ENCODE results near the gene DOCK7. TPM values are rescaled to one million over a fixed set of nuclear protein-coding genes. Genes with fewer than 3 reads are reported as not detected.
"Not testable (repeated sequence)": the region's sequence is repeated elsewhere in the genome, so short reads cannot be mapped to it uniquely, and the experiment has no call there.

DOCK7 gene, protein sequence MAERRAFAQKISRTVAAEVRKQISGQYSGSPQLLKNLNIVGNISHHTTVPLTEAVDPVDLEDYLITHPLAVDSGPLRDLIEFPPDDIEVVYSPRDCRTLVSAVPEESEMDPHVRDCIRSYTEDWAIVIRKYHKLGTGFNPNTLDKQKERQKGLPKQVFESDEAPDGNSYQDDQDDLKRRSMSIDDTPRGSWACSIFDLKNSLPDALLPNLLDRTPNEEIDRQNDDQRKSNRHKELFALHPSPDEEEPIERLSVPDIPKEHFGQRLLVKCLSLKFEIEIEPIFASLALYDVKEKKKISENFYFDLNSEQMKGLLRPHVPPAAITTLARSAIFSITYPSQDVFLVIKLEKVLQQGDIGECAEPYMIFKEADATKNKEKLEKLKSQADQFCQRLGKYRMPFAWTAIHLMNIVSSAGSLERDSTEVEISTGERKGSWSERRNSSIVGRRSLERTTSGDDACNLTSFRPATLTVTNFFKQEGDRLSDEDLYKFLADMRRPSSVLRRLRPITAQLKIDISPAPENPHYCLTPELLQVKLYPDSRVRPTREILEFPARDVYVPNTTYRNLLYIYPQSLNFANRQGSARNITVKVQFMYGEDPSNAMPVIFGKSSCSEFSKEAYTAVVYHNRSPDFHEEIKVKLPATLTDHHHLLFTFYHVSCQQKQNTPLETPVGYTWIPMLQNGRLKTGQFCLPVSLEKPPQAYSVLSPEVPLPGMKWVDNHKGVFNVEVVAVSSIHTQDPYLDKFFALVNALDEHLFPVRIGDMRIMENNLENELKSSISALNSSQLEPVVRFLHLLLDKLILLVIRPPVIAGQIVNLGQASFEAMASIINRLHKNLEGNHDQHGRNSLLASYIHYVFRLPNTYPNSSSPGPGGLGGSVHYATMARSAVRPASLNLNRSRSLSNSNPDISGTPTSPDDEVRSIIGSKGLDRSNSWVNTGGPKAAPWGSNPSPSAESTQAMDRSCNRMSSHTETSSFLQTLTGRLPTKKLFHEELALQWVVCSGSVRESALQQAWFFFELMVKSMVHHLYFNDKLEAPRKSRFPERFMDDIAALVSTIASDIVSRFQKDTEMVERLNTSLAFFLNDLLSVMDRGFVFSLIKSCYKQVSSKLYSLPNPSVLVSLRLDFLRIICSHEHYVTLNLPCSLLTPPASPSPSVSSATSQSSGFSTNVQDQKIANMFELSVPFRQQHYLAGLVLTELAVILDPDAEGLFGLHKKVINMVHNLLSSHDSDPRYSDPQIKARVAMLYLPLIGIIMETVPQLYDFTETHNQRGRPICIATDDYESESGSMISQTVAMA (N-terminal part only)
- 101 TPM for total RNA-seq

GRCh38 chr1:62687903-62688686 lies at the start of gene DOCK7:
Gene DOCK7, minus strand, starts transcription at chr1:62688386. Its CDS starts 122 bp downstream, at chr1:62688264.
- ATAC-seq: peak; percentile 92
- peak; percentile 86 for DNase-seq (ENCODE audit: low spot score)
- intact Hi-C loops (cut with DNase I): no loop called here

- DNase-seq (ENCODE audit: low spot score) (no peak), ATAC-seq (peak; percentile 66)
- intact Hi-C loops (cut with DNase I): no loop called here
Observed at GRCh38 chr1:62735491-62736171, 47.4 kb upstream of the DOCK7 start.

DNA sequence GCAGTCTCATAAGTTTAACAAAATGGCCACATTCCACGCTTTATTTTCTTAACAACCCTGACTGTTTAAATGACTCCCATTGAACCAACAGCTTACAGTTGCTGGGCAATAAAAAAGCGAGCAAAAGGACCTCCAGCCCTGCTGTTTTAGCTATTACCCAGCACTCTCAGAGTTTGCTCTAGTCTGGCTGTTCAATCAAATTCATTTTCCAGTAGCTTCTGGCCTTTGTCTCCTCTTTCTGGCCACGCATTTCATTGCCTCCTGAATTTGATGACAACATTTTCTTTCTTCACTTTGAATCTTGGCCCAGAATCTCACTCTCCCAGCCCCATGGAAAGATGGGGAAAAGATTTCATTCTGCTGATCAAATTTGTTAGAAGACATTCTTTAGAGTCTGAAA lies 44.1 kb upstream of the DOCK7 start:
- DNase-seq (ENCODE audit: low spot score) (no peak), ATAC-seq (peak; percentile 34)
- intact Hi-C loops (cut with DNase I): no loop called here

DNA sequence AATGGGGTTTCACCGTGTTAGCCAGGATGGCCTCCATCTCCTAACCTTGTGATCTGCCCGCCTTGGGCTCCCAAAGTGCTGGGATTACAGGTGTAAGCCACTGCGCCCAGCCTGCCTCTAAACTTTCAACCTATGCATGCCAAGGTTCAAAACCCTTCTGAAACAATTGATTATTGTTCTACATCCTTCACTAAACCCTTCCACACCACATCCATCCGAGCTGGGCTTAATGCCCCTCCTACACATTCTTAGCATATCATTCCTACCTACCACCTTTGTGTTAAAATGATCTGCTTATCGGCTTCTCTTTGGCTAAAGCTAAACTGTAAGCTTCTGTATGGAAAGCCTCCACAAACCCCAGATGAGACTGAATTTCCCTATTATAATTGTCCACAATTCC lies 40.8 kb upstream of the DOCK7 start:
- no peak for ATAC-seq
- DNase-seq (ENCODE audit: low spot score): no peak
- intact Hi-C loops (cut with DNase I): no loop called here

DNA sequence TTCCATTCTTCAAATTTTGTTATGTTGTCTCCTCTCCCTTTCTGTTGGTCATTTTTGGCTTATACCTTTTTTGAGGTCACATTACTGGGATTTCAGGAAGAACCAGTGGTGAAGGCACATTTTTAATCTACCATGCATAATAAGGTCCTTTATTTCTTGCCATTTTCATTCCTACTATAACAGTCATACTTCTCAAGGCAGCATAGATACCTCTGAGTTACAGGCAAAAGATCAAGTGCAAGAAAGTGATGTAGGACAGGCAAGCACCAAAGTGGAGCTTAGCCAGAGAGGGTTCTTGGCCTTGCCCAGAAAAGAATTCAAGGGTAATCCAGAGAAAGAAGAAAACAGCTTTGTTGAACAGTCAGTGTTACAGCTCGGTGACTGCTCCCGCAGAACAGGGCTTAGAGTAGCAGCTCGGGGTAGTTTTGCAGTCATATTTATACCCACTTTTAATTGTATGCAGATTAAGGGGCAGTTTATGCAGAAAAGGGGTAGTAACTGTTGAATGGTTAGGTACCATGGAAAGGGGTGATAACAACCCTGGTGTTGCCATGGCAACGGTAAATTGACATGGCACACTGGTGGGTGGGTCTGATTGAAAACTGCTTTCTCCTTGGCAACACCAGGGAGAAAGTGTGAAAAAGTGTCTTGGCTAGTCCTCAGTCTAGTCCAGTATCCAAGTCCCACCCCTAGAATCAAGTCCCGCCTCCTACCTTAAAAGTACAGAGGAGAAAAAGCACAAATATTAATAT lies 39.6 kb upstream of the DOCK7 start:
- intact Hi-C loops (cut with DNase I): no loop called here
- no peak for DNase-seq (ENCODE audit: low spot score)

GRCh38 chr1:62726011-62726442 lies 37.8 kb upstream of the DOCK7 start:
- intact Hi-C loops (cut with DNase I): no loop called here
- ATAC-seq (peak; percentile 66), DNase-seq (ENCODE audit: low spot score) (no peak)

More for the DNA sequence above, 39.6 kb upstream of the DOCK7 start:
- no peak for ATAC-seq

GRCh38 chr1:62725255-62725654 lies 37.1 kb upstream of the DOCK7 start:
- intact Hi-C loops (cut with DNase I): no loop called here
- DNase-seq (ENCODE audit: low spot score) (no peak), ATAC-seq (peak; percentile 53)

DNA sequence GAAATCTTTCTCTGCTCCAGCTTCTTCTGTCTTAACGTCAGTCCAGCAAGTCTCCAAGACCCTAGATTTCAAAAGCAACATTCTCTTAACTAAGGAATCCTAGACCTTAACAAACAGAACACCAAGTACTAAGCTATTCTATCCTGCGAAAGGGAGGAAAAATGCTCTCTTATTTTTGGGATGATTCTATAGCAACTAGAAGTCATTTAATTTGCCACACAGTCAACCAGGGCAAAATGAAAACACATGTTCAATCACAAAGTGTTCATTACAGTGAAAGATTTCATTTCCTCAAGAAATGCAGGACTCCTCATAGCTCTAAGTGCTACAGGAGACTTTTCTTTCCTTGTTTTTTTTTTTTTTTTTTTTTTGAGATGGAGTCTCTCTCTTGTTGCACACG lies 36.2 kb upstream of the DOCK7 start:
- ATAC-seq: no peak

DNA sequence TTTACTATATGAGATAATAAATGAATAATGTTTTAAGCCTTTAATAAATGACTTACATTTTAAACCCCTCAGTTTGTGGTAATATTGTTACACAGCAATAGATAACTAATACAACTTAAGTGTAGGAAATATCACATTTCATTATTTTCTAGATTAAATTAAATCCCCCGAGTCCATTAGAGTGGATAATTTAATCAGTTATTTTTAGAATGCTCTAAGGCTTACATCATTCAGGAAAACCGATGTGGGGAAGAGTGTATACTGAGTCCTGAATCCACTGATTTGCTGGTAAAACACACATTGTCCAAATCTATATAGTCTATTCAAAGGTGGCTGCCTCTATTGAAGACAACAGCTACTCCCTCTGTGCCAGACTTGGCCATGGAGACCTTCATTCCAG lies 35.7 kb upstream of the DOCK7 start:
- DNase-seq (ENCODE audit: low spot score): no peak
- no peak for ATAC-seq
- intact Hi-C loops (cut with DNase I): no loop called here

More for the DNA sequence above, 36.2 kb upstream of the DOCK7 start:
- no peak for DNase-seq (ENCODE audit: low spot score)
- intact Hi-C loops (cut with DNase I): no loop called here

DNA sequence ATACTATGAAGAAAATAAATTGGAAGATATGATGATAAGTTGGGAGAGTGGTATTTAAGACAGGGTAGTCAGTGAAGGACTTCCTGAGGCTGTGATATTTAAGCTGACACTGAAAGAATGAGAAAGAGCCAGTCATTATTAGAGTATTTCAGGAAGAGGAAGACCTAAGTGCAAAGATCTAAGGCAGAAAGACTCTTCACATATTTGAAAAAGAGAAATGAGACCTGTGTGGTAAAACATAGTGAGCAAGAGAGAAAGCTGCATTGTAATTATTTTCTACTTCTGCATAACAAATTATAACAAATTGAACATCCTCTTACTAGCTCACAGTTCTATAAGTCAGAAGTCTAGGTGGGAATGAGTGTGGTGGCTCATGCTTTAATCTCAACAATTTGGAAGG lies 34.6 kb upstream of the DOCK7 start:
- no peak for ATAC-seq
- intact Hi-C loops (cut with DNase I): no loop called here
- DNase-seq (ENCODE audit: low spot score): no peak

GRCh38 chr1:62720946-62721554 lies 32.9 kb upstream of the DOCK7 start:
- no peak for DNase-seq (ENCODE audit: low spot score)
- ATAC-seq: no peak
- intact Hi-C loops (cut with DNase I): no loop called here

- DNase-seq (ENCODE audit: low spot score); intact Hi-C loops (cut with DNase I); ATAC-seq: not testable (repeated sequence)
Observed at GRCh38 chr1:62718400-62718799, 30.2 kb upstream of the DOCK7 start.

- ATAC-seq (no peak), DNase-seq (ENCODE audit: low spot score) (no peak)
- intact Hi-C loops (cut with DNase I): no loop called here
Observed at GRCh38 chr1:62717483-62717882, 29.3 kb upstream of the DOCK7 start.

- intact Hi-C loops (cut with DNase I): no loop called here
- no peak for DNase-seq (ENCODE audit: low spot score)
- peak; percentile 34 for ATAC-seq
Observed at GRCh38 chr1:62716397-62716796, 28.2 kb upstream of the DOCK7 start.

DNA sequence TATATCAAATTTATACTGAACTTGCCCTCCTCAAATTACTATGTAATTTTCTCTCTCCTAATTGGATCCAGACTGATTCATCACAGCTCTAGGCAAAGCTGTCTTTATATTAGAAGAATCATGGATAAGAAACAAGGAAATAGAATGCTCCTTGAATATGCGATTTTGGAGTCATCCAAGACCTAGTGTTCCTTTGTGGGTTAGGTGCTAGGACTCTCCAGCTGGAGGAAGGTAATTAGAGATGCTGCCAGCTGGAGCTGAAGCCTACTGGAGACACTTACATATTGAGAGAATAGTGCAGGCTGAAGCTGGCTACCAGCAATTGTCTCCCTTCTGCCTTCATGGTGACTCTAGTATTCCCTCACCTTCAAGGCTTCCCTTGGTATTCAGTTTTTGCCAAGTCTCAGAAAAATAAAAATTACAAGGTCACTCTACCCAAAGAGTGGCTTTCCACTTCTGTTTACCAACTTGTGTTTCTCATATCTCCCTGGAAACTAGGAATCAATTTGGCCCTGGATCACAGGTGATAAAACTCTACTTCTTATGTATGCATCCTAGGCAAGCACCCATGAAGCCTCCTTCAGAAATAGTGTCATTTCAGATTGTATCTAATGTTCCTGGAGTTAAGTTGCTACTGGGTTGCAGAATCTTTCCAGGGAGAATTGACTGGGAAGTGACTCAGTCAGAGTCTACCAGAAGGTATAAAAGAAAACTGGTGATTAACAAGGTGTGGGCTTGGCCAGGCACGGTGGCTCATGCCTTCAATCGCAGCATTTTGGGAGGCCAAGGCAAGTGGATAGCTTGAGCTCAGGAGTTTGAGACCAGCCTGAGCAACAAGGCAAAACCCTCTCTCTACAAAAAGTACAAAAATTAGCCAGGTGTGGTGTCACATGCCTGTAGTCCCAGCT lies 24.4 kb upstream of the DOCK7 start:
- no peak for DNase-seq (ENCODE audit: low spot score)
- ATAC-seq: no peak
- intact Hi-C loops (cut with DNase I): no loop called here

DNA sequence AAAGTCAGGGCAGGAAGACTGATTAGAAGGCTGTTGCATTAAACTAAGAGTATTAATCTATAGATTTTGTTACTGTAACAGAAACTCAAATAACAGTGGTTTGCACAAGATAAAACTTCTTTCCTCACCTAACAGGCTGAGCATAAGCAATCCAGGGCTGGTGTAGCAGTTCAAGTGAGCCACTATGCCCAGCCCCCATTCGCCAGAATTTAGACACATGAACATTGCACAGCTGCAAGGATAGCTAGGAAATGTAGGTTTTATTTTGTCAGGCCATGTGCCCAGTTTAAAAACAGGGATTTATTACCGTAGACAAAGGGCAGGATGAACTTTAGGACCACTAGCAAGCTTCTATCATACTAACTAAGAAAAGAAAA lies 19.5 kb upstream of the DOCK7 start:
- no peak for ATAC-seq
- intact Hi-C loops (cut with DNase I): no loop called here

More for the DNA sequence above, 19.5 kb upstream of the DOCK7 start:
- DNase-seq (ENCODE audit: low spot score): no peak
